Spinal cord (tissue), 10 donors: ENCODE data around the gene FAM185A. TPM values are rescaled to one million over a fixed set of nuclear protein-coding genes. Genes with fewer than 3 reads are reported as not detected.
"Not testable (repeated sequence)": the region's sequence is repeated elsewhere in the genome, so short reads cannot be mapped to it uniquely, and the experiment has no call there.

Experiments used
- DNase-seq, 6 donors: peaks; one replicate each; pipeline versions ENCODE4 v3.0.0 to v3.0.0-alpha.2; 2013 to 2015; ENCODE audit warnings: low spot score in 6 of 6, low read depth in 4 of 6
- H3K27ac ChIP-seq: one replicate; pipeline ENCODE4 v1.5.1; 2013; ENCODE audit warnings: low read depth, low read length, control low read depth
- H3K27me3 ChIP-seq: one replicate; pipeline ENCODE4 v1.6.1; 2013; ENCODE audit warnings: low read length; ENCODE audit not compliant: control insufficient read depth, insufficient read depth
- H3K36me3 ChIP-seq: one replicate; pipeline ENCODE4 v1.6.1; 2013; ENCODE audit warnings: low read length; ENCODE audit not compliant: control insufficient read depth, insufficient read depth
- H3K4me1 ChIP-seq: one replicate; pipeline ENCODE4 v1.6.1; 2013; ENCODE audit warnings: low read length; ENCODE audit not compliant: control insufficient read depth, insufficient read depth
- H3K4me3 ChIP-seq: one replicate; pipeline ENCODE4 v1.5.1; 2013; ENCODE audit warnings: low read depth, low read length, control low read depth
- H3K9me3 ChIP-seq: one replicate; pipeline ENCODE4 v1.6.1; 2013; ENCODE audit warnings: low read length; ENCODE audit not compliant: control insufficient read depth, insufficient read depth
- WGBS: methylation state at CpG from one replicate; pipeline ENCODE4 v1.1.5; 2013; ENCODE audit warnings: missing lambda C conversion rate; ENCODE audit not compliant: insufficient coverage; 5-methylcytosine and 5-hydroxymethylcytosine counted together
- polyA plus RNA-seq, 2 donors: library from polyadenylated mRNA; unstranded; fragments of 120-200 nt; gene quantifications; one replicate each; pipeline ENCODE4 v1.2.1, GENCODE V29; 2013; ENCODE audit not compliant: insufficient read length in 2 of 2
- total RNA-seq, 2 donors: library from RNA; depleted of rRNA in 1 of 2; stranded (reverse); fragments of 120-200 nt in 1 of 2; fragments of >200 nt in 1 of 2; gene quantifications; one replicate each; pipeline versions ENCODE4 v1.2.3 to v1.2.4, GENCODE V29; 2013 to 2014
- donor health status: healthy.

FAM185A gene
- total and polyA plus RNA-seq, 4 donors = 9.5 to 14.8 (median 13.0) TPM

DNA sequence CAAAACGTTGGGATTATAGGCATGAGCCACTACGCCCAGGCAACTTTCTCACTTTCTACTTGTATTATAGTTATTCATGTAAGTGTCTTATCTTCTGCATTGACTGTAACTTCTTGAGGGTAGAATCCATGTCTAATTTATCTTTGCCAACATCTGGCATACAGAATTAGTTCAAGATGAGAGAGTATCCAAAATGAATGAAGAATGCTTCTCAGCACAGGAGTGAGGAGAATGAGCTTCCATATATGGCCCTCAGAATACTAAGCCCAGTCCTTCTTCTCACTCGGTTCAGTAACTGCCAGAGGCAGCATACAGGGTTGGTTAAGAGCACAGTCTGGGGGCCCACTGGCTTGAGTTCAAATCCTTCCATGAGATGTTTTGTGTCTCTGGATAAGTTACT, 89.0 kb downstream of the FAM185A start:
- Histone ChIP-seq H3K27ac (no peak overlapping the region), H3K27me3 (no peaks in the 10 kb centered on the region), H3K4me1 (no peaks in the 10 kb centered on the region), H3K36me3 (no peaks in the 10 kb centered on the region), H3K9me3 (no peaks in the 10 kb centered on the region), H3K4me3 (no peak overlapping the region)
- DNase-seq = no peak
- no CpG with 5 or more reads among the region's 3 CpGs for WGBS

DNA sequence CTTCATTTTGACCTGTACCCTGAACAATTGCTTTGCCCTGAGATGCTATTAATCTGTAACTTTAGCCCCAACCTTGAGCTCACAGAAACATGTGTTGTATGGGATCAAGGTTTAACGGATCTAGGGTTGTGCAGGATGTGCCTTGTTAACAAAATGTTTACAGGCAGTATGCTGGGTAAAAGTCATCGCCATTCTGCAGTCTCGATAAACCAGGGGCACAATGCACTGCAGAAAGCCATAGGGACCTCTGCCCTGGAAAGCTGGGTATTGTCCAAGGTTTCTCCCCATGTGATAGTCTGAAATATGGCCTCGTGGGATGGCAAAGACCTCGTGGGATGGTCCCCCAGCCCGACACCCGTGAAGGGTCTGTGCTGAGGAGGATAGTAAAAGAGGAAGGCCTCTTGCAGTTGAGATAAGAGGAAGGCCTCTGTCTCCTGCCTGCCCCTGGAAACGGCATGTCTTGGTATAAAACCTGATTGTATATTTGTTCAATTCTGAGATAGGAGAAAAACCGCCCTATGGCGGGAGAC, 89.8 kb downstream of the FAM185A start:
- not testable (repeated sequence) for H3K4me3 ChIP-seq, H3K36me3 ChIP-seq, H3K4me1 ChIP-seq, H3K27ac ChIP-seq, DNase-seq, H3K9me3 ChIP-seq, H3K27me3 ChIP-seq
- 95% methylated on average over 10 of the region's 10 CpGs for WGBS

DNA sequence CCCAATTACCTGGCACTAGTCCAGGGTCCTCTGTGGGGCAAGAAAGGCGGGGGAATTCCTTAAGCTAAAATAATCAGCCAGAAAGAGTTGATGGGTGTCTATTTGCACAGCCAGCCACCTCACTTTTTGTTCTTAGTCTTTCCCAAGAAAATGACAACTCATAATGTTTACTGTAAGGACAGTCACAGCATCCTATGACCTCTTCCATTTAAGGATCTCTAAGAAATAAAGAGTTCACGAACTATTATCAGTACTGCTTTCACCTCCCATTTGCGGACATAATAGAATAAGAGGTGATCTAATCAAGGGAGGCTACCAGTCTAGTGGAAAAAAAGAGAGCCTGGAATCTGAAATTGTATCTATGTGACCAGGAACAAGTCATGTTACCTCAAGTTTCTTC, 91.6 kb downstream of the FAM185A start:
- no peak for DNase-seq
- H3K27me3 ChIP-seq = no peaks in the 10 kb centered on the region
- no peak overlapping the region for H3K4me3 ChIP-seq
- H3K4me1 ChIP-seq = no peaks in the 10 kb centered on the region
- WGBS = no CpG with 5 or more reads among the region's 3 CpGs
- peak overlapping the region; percentile 8 for H3K27ac ChIP-seq
- H3K36me3 ChIP-seq = no peaks in the 10 kb centered on the region
- no peaks in the 10 kb centered on the region for H3K9me3 ChIP-seq

DNA sequence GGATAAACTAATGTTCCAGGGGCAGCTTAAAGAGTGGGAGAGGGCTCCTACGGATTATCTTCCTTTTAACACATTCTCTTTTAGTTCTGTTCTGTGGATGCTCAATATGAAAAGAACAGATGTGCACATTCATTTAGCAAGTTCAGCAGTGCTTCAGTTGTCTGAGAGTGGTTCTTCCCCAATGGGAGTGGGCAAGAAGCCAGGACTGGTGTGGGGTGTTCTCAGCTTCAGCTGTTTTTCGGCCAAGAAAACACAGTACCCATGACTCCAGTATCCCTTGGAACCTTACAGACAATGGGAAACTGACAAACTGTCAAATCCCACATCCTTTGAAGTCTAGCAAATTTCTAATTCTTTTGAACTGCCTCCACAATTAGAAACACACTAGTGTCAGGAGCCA, 92.5 kb downstream of the FAM185A start:
- Histone ChIP-seq H3K4me3 (no peak overlapping the region), H3K4me1 (no peaks in the 10 kb centered on the region), H3K27ac (peak overlapping the region; percentile 29), H3K9me3 (no peaks in the 10 kb centered on the region), H3K36me3 (no peaks in the 10 kb centered on the region), H3K27me3 (no peaks in the 10 kb centered on the region)
- peak; percentile 45 to 91 (median 68) for DNase-seq
- 57% methylated on average over 1 of the region's 2 CpGs for WGBS

DNA sequence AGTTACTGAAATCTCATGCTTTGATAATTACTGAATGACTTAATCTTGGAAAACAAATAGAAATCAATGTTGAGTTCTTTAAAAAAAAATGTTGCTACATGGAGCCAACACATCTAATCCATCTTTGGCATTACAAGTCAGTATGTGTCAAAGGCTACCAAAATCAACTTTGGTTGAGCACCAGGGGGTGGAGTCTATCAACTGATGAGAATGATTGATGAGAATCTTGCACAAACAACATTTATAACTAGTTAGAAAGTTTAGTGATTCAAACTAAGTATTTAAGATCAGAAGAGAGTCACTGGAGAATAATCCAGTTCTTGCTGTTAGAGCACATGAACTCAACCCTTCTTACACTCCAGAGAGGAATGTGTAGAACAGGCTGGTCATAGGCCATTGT, 93.5 kb downstream of the FAM185A start:
- no peak overlapping the region for H3K27ac ChIP-seq
- H3K4me1 ChIP-seq = no peaks in the 10 kb centered on the region
- H3K36me3 ChIP-seq = no peaks in the 10 kb centered on the region
- no peak overlapping the region for H3K4me3 ChIP-seq
- H3K27me3 ChIP-seq = no peaks in the 10 kb centered on the region
- no peak for DNase-seq
- H3K9me3 ChIP-seq = no peaks in the 10 kb centered on the region

DNA sequence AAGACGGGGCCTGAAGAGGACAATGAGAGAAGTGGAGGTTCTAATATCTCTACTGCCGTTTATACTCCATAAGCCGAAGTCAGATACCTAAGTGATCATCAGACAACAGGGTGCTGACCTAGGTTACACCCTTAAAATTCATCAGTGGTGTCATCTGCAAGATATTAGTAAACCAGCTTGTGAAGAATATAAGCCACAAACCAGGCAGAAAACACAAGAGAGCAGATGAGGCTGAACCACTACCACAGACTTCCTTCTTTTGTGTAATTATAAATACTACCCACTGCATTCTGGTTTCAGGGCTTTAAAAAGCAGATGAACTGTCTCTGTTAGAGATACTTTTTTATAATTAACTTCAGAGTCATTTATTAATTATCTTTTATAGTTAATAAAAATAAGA, 95.1 kb downstream of the FAM185A start:
- Histone ChIP-seq H3K9me3 (no peaks in the 10 kb centered on the region), H3K4me1 (no peaks in the 10 kb centered on the region), H3K4me3 (no peak overlapping the region), H3K36me3 (no peaks in the 10 kb centered on the region), H3K27me3 (no peaks in the 10 kb centered on the region), H3K27ac (no peak overlapping the region)
- DNase-seq = no peak
- WGBS = no CpG with 5 or more reads among the region's 3 CpGs

DNA sequence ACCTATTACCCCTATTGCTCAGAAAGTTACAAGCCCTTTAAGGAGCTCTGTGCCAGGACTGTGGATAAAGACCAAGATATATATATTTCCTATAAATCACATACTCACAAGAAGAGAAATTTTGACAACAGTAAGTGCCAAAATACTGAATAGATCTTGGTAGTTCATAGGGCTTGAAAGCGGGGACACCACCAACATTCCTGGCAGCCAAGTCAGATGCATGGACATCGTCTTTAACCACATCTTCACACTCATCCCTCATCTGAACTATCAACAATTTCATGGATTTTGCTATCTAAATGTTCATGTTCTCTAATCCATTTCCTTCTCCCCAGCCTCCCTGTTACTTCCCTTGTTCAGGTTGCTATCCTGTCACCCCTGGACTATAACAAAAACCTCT, 96.5 kb downstream of the FAM185A start:
- 100% methylated on average over 1 of the region's 2 CpGs for WGBS
- Histone ChIP-seq H3K4me1 (no peaks in the 10 kb centered on the region), H3K36me3 (no peaks in the 10 kb centered on the region), H3K9me3 (no peaks in the 10 kb centered on the region), H3K27ac (no peak overlapping the region), H3K27me3 (no peaks in the 10 kb centered on the region), H3K4me3 (no peak overlapping the region)
- DNase-seq = no peak

DNA sequence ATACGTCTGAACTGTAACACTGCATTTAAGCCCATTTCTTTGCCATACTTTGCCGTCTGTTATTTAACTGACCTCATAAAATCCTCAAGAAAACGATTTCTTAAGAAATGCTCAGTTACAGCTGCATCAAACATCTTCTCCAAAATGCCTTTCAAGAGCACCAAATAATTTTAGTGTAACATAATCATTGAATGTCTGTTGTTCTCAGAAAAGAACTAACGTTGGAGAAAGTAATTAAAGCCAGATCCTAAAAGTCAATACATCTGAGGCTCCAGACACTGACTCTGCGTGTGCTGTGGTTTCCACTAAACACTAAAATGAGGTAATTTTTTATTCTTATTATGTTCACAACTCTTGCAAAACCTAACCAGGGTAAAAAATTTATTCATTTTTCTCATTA, 100.3 kb downstream of the FAM185A start:
- H3K27me3 ChIP-seq = no peaks in the 10 kb centered on the region
- H3K4me1 ChIP-seq = no peaks in the 10 kb centered on the region
- DNase-seq = peak in 1 of 6 donors; percentile 6
- 75% methylated on average over 2 of the region's 5 CpGs for WGBS
- no peaks in the 10 kb centered on the region for H3K36me3 ChIP-seq
- no peaks in the 10 kb centered on the region for H3K9me3 ChIP-seq
- H3K4me3 ChIP-seq = no peak overlapping the region
- no peak overlapping the region for H3K27ac ChIP-seq

DNA sequence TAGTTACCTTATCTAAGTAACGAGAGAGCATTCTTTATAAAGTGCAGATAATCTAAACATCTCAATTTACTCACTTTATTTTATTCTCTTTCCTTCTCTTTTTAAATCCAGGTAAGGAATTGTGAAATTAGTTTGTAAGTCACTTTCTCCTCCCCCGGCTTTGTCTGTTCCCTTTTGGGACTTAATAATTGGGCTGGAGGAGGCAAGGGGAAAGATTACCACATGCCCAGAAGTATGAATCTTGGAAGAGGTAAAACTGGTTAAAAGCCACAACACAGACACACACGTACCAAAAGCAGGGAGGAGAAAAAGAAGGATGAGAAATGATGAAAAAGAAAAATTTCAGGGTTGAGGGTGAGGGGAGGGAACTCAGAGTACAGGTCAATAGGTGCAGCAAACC, 100.7 kb downstream of the FAM185A start:
- WGBS = no CpG with 5 or more reads among the region's 3 CpGs

DNA sequence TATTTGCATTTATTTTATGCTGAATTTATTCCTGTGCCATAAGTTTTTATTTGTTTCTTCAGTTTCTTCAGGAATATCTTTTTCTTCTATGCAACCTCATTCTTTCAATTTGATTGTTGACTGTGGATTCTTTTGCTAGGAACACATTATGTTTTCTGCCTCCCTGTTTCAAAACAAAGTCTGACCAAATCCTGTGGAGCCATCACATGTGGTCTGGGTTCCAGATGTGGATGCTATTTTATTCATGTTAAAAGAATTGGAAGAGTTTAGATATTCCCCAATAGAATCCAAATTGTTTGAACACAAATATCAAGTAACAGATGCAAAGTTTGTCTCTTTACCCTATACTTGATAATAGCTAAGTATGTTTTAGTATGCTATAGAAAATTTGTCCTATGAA, 107.2 kb downstream of the FAM185A start:
- no peak overlapping the region for H3K4me3 ChIP-seq
- H3K36me3 ChIP-seq = no peaks in the 10 kb centered on the region
- DNase-seq = peak in 1 of 6 donors; percentile 35
- H3K4me1 ChIP-seq = peaks cover 4% of the 10 kb centered on the region
- no peaks in the 10 kb centered on the region for H3K9me3 ChIP-seq
- no peak overlapping the region for H3K27ac ChIP-seq
- H3K27me3 ChIP-seq = no peaks in the 10 kb centered on the region

More for the DNA sequence above, 100.7 kb downstream of the FAM185A start:
- no peak for DNase-seq
- Histone ChIP-seq H3K4me3 (no peak overlapping the region), H3K27me3 (no peaks in the 10 kb centered on the region), H3K4me1 (no peaks in the 10 kb centered on the region), H3K9me3 (no peaks in the 10 kb centered on the region), H3K27ac (no peak overlapping the region), H3K36me3 (no peaks in the 10 kb centered on the region)
